BJ (cell line): ENCODE measurements around the gene PABPC1L. TPM values are rescaled to one million over a fixed set of nuclear protein-coding genes. Genes with fewer than 3 reads are reported as not detected.

Experiments used
- CTCF ChIA-PET: fragments of 350-600 bp; formaldehyde crosslinking; extraction: SDS; loops from one replicate; lab custom pipeline; 2021; ENCODE audit warnings: antibody characterized with exemption, inconsistent platforms; lab: Yijun Ruan, JAX
- POLR2A ChIA-PET: fragments of 300-600 bp; sonication (Branson Sonifier 250); formaldehyde crosslinking; extraction: SDS; loops from one replicate; lab custom pipeline; 2021; ENCODE audit warnings: antibody characterized with exemption; lab: Charles Lee
- DNase-seq: peaks from one replicate; pipeline ENCODE4 v3.0.0-alpha.2; 2011; ENCODE audit warnings: low read depth
- H3K27me3 ChIP-seq: 2 replicates; pipeline ENCODE4 v1.6.0; 2011; ENCODE audit warnings: low read length; ENCODE audit not compliant: control insufficient read depth, insufficient read depth
- H3K36me3 ChIP-seq: 2 replicates; pipeline ENCODE4 v1.5.1; 2011; ENCODE audit warnings: low read length; ENCODE audit not compliant: control insufficient read depth, insufficient read depth
- H3K4me3 ChIP-seq: 2 replicates; pipeline ENCODE4 v1.5.1; 2011; ENCODE audit warnings: low read depth, mild to moderate bottlenecking, control low read depth, low read length
- CTCF ChIP-seq: IDR thresholded peaks from 2 replicates; pipeline ENCODE4 v1.5.1; 2011; ENCODE audit warnings: low read depth, mild to moderate bottlenecking, control low read depth, inconsistent platforms, low read length, moderate library complexity; ENCODE audit not compliant: insufficient read depth
- polyA plus RNA-seq: library from polyadenylated mRNA; depleted of rRNA; stranded (reverse); fragments of >200 nt; gene quantifications from 2 replicates; pipeline ENCODE4 v1.2.3, GENCODE V29; 2011

PABPC1L gene
- polyA plus RNA-seq, 1 experiment = 55.0 TPM

GRCh38 chr20:44911264-44911921, 1.5 kb downstream of the PABPC1L start:
- CTCF ChIA-PET = interaction anchor here (0.7 to 1.4 kb wide), 2 partner anchors 67 to 379 kb away, joined by 3 read pairs; no protein-coding TSS in a partner anchor
- H3K4me3 ChIP-seq = no peak overlapping the region
- no peaks in the 10 kb centered on the region for H3K27me3 ChIP-seq
- H3K36me3 ChIP-seq = peaks cover 10% of the 10 kb centered on the region
- TF ChIP-seq CTCF = peak; percentile 56
- no peak for DNase-seq
- POLR2A ChIA-PET = no interaction called here

- peaks cover 10% of the 10 kb centered on the region for H3K36me3 ChIP-seq
- H3K27me3 ChIP-seq = no peaks in the 10 kb centered on the region
- no peak overlapping the region for H3K4me3 ChIP-seq
- ChIA-PET POLR2A (no interaction called here), CTCF (no interaction called here)
- DNase-seq = no peak
- no peak for TF ChIP-seq CTCF
These were observed 2.3 kb downstream of the PABPC1L start for GRCh38 chr20:44912189-44912588.

GRCh38 chr20:44914924-44915323, 5.1 kb downstream of the PABPC1L start:
- H3K4me3 ChIP-seq = no peak overlapping the region
- H3K27me3 ChIP-seq = no peaks in the 10 kb centered on the region
- ChIA-PET CTCF (interaction anchor here (0.6 kb wide), 1 partner anchor 760 kb away, joined by 3 read pairs; no protein-coding TSS in a partner anchor), POLR2A (no interaction called here)
- TF ChIP-seq CTCF = no peak
- no peak for DNase-seq
- peaks cover 11% of the 10 kb centered on the region for H3K36me3 ChIP-seq

GRCh38 chr20:44916586-44916985, 6.7 kb downstream of the PABPC1L start:
- POLR2A ChIA-PET = no interaction called here

GRCh38 chr20:44917399-44917798, 7.5 kb downstream of the PABPC1L start:
- POLR2A ChIA-PET = no interaction called here
- no peak overlapping the region for H3K4me3 ChIP-seq
- H3K36me3 ChIP-seq = peaks cover 11% of the 10 kb centered on the region
- no peaks in the 10 kb centered on the region for H3K27me3 ChIP-seq
- DNase-seq = no peak
- CTCF ChIA-PET = interaction anchor here (0.6 to 2.1 kb wide), 2 partner anchors 8 to 13 kb away, joined by 3 to 5 read pairs; no protein-coding TSS in a partner anchor
- no peak for TF ChIP-seq CTCF

More at GRCh38 chr20:44916586-44916985, 6.7 kb downstream of the PABPC1L start:
- no peaks in the 10 kb centered on the region for H3K27me3 ChIP-seq
- H3K4me3 ChIP-seq = no peak overlapping the region
- CTCF ChIA-PET = interaction anchor here (2.1 kb wide), 1 partner anchor 9 kb away, joined by 5 read pairs; no protein-coding TSS in a partner anchor
- TF ChIP-seq CTCF = no peak
- no peak for DNase-seq
- H3K36me3 ChIP-seq = peaks cover 11% of the 10 kb centered on the region
